GM18861 (cell line): ENCODE data around the gene S100A14.

Experiments
- ATAC-seq: cut with Tn5 transposase; IDR thresholded peaks from one replicate; pipeline ENCODE4 v1.9.1; 2021; ENCODE audit not compliant: unreplicated experiment

S100A14 gene

GRCh38 chr1:153639280-153639679, 23.2 kb upstream of the S100A14 start:
- ATAC-seq = no peak

- ATAC-seq = no peak
Measured at GRCh38 chr1:153638261-153638660, 22.1 kb upstream of the S100A14 start.

- ATAC-seq = no peak
Measured at GRCh38 chr1:153636312-153636711, 20.2 kb upstream of the S100A14 start.

- no peak for ATAC-seq
Measured at GRCh38 chr1:153635872-153636271, 19.7 kb upstream of the S100A14 start.

- peak; percentile 87 for ATAC-seq
Measured at GRCh38 chr1:153633754-153634665, 17.9 kb upstream of the S100A14 start, which contains the start of gene CHTOP. Gene CHTOP (plus strand): TSS chr1:153634066. CDS start chr1:153636589, 2,523 bp downstream.

GRCh38 chr1:153633161-153633753, 17.1 kb upstream of the S100A14 start:
- ATAC-seq = no peak

- no peak for ATAC-seq
Measured at GRCh38 chr1:153631047-153632022, 15.2 kb upstream of the S100A14 start.

- no peak for ATAC-seq
Measured at GRCh38 chr1:153630384-153630783, 14.3 kb upstream of the S100A14 start.

GRCh38 chr1:153629971-153630370, 13.8 kb upstream of the S100A14 start:
- ATAC-seq = no peak

GRCh38 chr1:153629343-153629665, 13.2 kb upstream of the S100A14 start:
- ATAC-seq = no peak

GRCh38 chr1:153628638-153629342, 12.7 kb upstream of the S100A14 start:
- no peak for ATAC-seq

- ATAC-seq = no peak
Measured at GRCh38 chr1:153627715-153628626, 11.8 kb upstream of the S100A14 start, which contains the start of gene S100A1. Gene S100A1 (plus strand): TSS chr1:153628434. CDS start chr1:153630522, 2,088 bp downstream.

- ATAC-seq = no peak
Measured at GRCh38 chr1:153626904-153627714, 11.0 kb upstream of the S100A14 start, which contains the start of gene S100A13. Gene S100A13 (minus strand): TSS chr1:153627505. CDS start chr1:153626472, 1,033 bp downstream.

GRCh38 chr1:153626477-153626903, 10.4 kb upstream of the S100A14 start:
- no peak for ATAC-seq

GRCh38 chr1:153624965-153625611, 9.0 kb upstream of the S100A14 start:
- ATAC-seq = no peak

- ATAC-seq = no peak
Measured at GRCh38 chr1:153623101-153623500, 7.0 kb upstream of the S100A14 start.

GRCh38 chr1:153619171-153619570, 3.0 kb upstream of the S100A14 start:
- ATAC-seq = no peak

GRCh38 chr1:153617663-153618062, 1.5 kb upstream of the S100A14 start:
- ATAC-seq = no peak
